SK-N-SH treated with all-trans-retinoic acid at 6 μM for 48 hours (cell line): ENCODE measurements around the gene ACE.

Experiments used
- ATAC-seq: fragments of 200-7000 bp; cut with Tn5 transposase; 3 replicates; pipeline ENCODE4 v1.9.1; 2020; ENCODE audit warnings: mild to moderate bottlenecking, moderate library complexity
- ARNTL ChIP-seq: fragments of 450-650 bp; formaldehyde crosslinking; IDR thresholded peaks from 2 replicates; pipeline ENCODE4 v1.5.0; 2020; ENCODE audit warnings: low read depth, mild to moderate bottlenecking, moderate library complexity, borderline replicate concordance
- BACH2 ChIP-seq: fragments of 250-450 bp; sonication (Bioruptor Pico); IDR thresholded peaks from 2 replicates; pipeline ENCODE4 v1.9.0; 2021; ENCODE audit warnings: mild to moderate bottlenecking, borderline replicate concordance
- CSDC2 ChIP-seq: fragments of 250-450 bp; sonication (Bioruptor Pico); IDR thresholded peaks from 2 replicates; pipeline ENCODE4 v1.5.0; 2020; ENCODE audit warnings: mild to moderate bottlenecking, moderate library complexity
- GLIS3 ChIP-seq: fragments of 250-450 bp; sonication (Bioruptor Pico); IDR thresholded peaks from 2 replicates; pipeline ENCODE4 v1.5.0; 2020; ENCODE audit warnings: mild to moderate bottlenecking, moderate library complexity
- ISL1 ChIP-seq: fragments of 250-450 bp; sonication (Bioruptor Pico); IDR thresholded peaks from 2 replicates; pipeline ENCODE4 v2.1.2; 2022; ENCODE audit warnings: mild to moderate bottlenecking, moderate library complexity
- OSR1 ChIP-seq: fragments of 250-450 bp; sonication (Bioruptor Pico); IDR thresholded peaks from 2 replicates; pipeline ENCODE4 v1.8.0; 2022; ENCODE audit warnings: moderate library complexity, mild to moderate bottlenecking, inconsistent platforms
- PPARA ChIP-seq: fragments of 250-450 bp; sonication (Bioruptor Pico); IDR thresholded peaks from 2 replicates; pipeline ENCODE4 v1.5.0; 2020; ENCODE audit warnings: mild to moderate bottlenecking, borderline replicate concordance
- RARB ChIP-seq: fragments of 250-450 bp; sonication (Bioruptor Pico); IDR thresholded peaks from 2 replicates; pipeline ENCODE4 v1.8.0; 2021; ENCODE audit warnings: mild to moderate bottlenecking, moderate library complexity
- SNAI2 ChIP-seq: fragments of 250-450 bp; sonication (Bioruptor Pico); IDR thresholded peaks from 2 replicates; pipeline ENCODE4 v1.5.0; 2020; ENCODE audit warnings: mild to moderate bottlenecking, moderate library complexity
- TCF4 ChIP-seq: fragments of 250-450 bp; sonication (Bioruptor Pico); IDR thresholded peaks from 2 replicates; pipeline ENCODE4 v1.8.0; 2021; ENCODE audit warnings: mild to moderate bottlenecking, moderate library complexity, borderline replicate concordance
- TOX ChIP-seq: fragments of 250-450 bp; sonication (Bioruptor Pico); IDR thresholded peaks from 2 replicates; pipeline ENCODE4 v1.8.0; 2021; ENCODE audit warnings: mild to moderate bottlenecking, moderate library complexity, borderline replicate concordance
- ZC3H10 ChIP-seq: fragments of 250-450 bp; sonication (Bioruptor Pico); IDR thresholded peaks from 2 replicates; pipeline ENCODE4 v1.5.1; 2021; ENCODE audit warnings: mild to moderate bottlenecking, moderate library complexity
- ZFP3 ChIP-seq: fragments of 250-450 bp; sonication (Bioruptor Pico); IDR thresholded peaks from 2 replicates; pipeline ENCODE4 v1.5.0; 2020; ENCODE audit warnings: mild to moderate bottlenecking, moderate library complexity
- ZFP30 ChIP-seq: fragments of 450-650 bp; formaldehyde crosslinking; IDR thresholded peaks from 2 replicates; pipeline ENCODE4 v1.5.0; 2022; ENCODE audit warnings: mild to moderate bottlenecking, moderate library complexity
- ZNF565 ChIP-seq: fragments of 450-650 bp; formaldehyde crosslinking; conservative IDR thresholded peaks from 2 replicates; pipeline ENCODE4 v1.5.0; 2020; ENCODE audit warnings: low read depth, mild to moderate bottlenecking, moderate library complexity
- ZNF70 ChIP-seq: fragments of 450-650 bp; formaldehyde crosslinking; IDR thresholded peaks from 2 replicates; pipeline ENCODE4 v1.5.0; 2020; ENCODE audit warnings: mild to moderate bottlenecking, moderate library complexity
- ZNF8 ChIP-seq: fragments of 450-650 bp; formaldehyde crosslinking; IDR thresholded peaks from 2 replicates; pipeline ENCODE4 v1.5.0; 2020; ENCODE audit warnings: mild to moderate bottlenecking, moderate library complexity
- TF ChIP-seq, protein P1 (sequence below): fragments of 250-450 bp; sonication (Bioruptor Pico); IDR thresholded peaks from 2 replicates; pipeline ENCODE4 v1.5.1; 2020; ENCODE audit warnings: low read depth, mild to moderate bottlenecking, moderate library complexity
- TF ChIP-seq, protein P2 (sequence below): fragments of 250-450 bp; sonication (Bioruptor Pico); IDR thresholded peaks from 2 replicates; pipeline ENCODE4 v1.8.0; 2020; ENCODE audit warnings: mild to moderate bottlenecking, moderate library complexity, borderline replicate concordance
- TF ChIP-seq, protein P3 (sequence below): fragments of 250-450 bp; sonication (Bioruptor Pico); IDR thresholded peaks from 2 replicates; pipeline ENCODE4 v1.5.1; 2021; ENCODE audit warnings: mild to moderate bottlenecking, moderate library complexity
- TF ChIP-seq, protein P4 (sequence below): fragments of 250-450 bp; sonication (Bioruptor Pico); IDR thresholded peaks from 2 replicates; pipeline ENCODE4 v1.5.0; 2020; ENCODE audit warnings: mild to moderate bottlenecking, moderate library complexity
- TF ChIP-seq, protein P5 (sequence below): fragments of 250-450 bp; sonication (Bioruptor Pico); IDR thresholded peaks from 2 replicates; pipeline ENCODE4 v1.8.0; 2021; ENCODE audit warnings: low read depth, mild to moderate bottlenecking, moderate library complexity, borderline replicate concordance

ACE gene

DNA sequence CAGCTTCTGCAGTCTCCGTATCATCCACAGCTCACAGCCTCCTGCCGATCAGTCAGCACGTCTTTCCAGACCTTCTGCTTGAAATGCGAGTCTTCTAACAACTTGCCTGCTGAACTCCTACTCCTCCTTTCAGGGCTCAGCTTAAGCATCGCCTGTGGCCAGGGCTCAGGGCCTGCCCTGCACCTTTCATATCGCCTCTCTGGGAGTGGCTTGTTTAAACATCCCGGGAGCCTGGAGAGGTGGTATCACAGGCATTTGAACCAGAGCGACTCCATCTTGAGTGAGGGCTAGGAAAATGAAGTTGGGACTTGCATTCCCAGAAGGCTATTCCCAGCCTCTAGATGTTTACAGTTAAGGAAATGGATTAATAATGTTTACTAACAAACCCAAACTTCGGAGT lies 16.8 kb upstream of the ACE start:
- ATAC-seq = no peak; the same call in 2 of the 3 replicates
- TF ChIP-seq ARNTL (no peak), PPARA (CRISPR knock-in tag) (no peak), TOX (CRISPR knock-in tag) (no peak), ZNF8 (CRISPR knock-in tag) (no peak), BACH2 (CRISPR knock-in tag) (no peak), ZFP30 (no peak), OSR1 (CRISPR knock-in tag) (peak; percentile 93), SNAI2 (peak; percentile 46; the same call in 1 of the 2 replicates), TCF4 (CRISPR knock-in tag) (no peak), ISL1 (CRISPR knock-in tag) (no peak), ZNF70 (CRISPR knock-in tag) (no peak), CSDC2 (CRISPR knock-in tag) (peak; percentile 92), ZFP3 (peak; percentile 89), ZNF565 (CRISPR knock-in tag) (no peak), RARB (CRISPR knock-in tag) (no peak)
- TF ChIP-seq, protein P1, sequence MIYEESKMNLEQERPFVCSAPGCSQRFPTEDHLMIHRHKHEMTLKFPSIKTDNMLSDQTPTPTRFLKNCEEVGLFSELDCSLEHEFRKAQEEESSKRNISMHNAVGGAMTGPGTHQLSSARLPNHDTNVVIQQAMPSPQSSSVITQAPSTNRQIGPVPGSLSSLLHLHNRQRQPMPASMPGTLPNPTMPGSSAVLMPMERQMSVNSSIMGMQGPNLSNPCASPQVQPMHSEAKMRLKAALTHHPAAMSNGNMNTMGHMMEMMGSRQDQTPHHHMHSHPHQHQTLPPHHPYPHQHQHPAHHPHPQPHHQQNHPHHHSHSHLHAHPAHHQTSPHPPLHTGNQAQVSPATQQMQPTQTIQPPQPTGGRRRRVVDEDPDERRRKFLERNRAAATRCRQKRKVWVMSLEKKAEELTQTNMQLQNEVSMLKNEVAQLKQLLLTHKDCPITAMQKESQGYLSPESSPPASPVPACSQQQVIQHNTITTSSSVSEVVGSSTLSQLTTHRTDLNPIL (CRISPR knock-in tag) = no peak
- TF ChIP-seq, protein P2, sequence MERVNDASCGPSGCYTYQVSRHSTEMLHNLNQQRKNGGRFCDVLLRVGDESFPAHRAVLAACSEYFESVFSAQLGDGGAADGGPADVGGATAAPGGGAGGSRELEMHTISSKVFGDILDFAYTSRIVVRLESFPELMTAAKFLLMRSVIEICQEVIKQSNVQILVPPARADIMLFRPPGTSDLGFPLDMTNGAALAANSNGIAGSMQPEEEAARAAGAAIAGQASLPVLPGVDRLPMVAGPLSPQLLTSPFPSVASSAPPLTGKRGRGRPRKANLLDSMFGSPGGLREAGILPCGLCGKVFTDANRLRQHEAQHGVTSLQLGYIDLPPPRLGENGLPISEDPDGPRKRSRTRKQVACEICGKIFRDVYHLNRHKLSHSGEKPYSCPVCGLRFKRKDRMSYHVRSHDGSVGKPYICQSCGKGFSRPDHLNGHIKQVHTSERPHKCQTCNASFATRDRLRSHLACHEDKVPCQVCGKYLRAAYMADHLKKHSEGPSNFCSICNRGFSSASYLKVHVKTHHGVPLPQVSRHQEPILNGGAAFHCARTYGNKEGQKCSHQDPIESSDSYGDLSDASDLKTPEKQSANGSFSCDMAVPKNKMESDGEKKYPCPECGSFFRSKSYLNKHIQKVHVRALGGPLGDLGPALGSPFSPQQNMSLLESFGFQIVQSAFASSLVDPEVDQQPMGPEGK (CRISPR knock-in tag) = no peak
- TF ChIP-seq, protein P3, sequence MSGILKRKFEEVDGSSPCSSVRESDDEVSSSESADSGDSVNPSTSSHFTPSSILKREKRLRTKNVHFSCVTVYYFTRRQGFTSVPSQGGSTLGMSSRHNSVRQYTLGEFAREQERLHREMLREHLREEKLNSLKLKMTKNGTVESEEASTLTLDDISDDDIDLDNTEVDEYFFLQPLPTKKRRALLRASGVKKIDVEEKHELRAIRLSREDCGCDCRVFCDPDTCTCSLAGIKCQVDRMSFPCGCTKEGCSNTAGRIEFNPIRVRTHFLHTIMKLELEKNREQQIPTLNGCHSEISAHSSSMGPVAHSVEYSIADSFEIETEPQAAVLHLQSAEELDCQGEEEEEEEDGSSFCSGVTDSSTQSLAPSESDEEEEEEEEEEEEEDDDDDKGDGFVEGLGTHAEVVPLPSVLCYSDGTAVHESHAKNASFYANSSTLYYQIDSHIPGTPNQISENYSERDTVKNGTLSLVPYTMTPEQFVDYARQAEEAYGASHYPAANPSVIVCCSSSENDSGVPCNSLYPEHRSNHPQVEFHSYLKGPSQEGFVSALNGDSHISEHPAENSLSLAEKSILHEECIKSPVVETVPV (CRISPR knock-in tag) = no peak
- TF ChIP-seq, protein P4, sequence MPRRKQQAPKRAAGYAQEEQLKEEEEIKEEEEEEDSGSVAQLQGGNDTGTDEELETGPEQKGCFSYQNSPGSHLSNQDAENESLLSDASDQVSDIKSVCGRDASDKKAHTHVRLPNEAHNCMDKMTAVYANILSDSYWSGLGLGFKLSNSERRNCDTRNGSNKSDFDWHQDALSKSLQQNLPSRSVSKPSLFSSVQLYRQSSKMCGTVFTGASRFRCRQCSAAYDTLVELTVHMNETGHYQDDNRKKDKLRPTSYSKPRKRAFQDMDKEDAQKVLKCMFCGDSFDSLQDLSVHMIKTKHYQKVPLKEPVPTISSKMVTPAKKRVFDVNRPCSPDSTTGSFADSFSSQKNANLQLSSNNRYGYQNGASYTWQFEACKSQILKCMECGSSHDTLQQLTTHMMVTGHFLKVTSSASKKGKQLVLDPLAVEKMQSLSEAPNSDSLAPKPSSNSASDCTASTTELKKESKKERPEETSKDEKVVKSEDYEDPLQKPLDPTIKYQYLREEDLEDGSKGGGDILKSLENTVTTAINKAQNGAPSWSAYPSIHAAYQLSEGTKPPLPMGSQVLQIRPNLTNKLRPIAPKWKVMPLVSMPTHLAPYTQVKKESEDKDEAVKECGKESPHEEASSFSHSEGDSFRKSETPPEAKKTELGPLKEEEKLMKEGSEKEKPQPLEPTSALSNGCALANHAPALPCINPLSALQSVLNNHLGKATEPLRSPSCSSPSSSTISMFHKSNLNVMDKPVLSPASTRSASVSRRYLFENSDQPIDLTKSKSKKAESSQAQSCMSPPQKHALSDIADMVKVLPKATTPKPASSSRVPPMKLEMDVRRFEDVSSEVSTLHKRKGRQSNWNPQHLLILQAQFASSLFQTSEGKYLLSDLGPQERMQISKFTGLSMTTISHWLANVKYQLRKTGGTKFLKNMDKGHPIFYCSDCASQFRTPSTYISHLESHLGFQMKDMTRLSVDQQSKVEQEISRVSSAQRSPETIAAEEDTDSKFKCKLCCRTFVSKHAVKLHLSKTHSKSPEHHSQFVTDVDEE (CRISPR knock-in tag) = peak; percentile 19; the same call in 1 of the 2 replicates
- TF ChIP-seq, all 23 proteins: peak for 5

DNA sequence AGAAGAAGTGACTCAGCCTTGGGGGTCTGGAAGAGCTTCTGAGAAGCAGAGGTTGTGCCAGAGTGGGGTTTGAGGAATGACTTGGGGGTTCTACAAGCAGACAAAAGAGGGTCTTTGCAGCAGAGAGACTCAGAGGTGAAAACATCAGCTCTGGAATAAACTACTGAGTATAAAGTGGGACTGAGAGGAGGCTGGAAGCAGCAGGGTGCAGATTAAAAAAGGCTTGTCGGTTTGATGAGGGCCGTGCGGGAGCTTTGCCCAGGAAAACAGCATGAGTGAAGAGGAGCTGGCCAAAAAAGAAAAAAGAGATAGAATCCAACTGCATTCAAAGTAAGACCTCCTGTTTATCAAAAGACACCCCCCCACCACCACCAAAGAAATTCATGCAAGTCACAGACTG lies 13.1 kb upstream of the ACE start:
- TF ChIP-seq TOX (CRISPR knock-in tag) (no peak), ZC3H10 (CRISPR knock-in tag) (no peak), TCF4 (CRISPR knock-in tag) (no peak), ARNTL (no peak), ZNF8 (CRISPR knock-in tag) (no peak), ZFP30 (no peak), RARB (CRISPR knock-in tag) (no peak), GLIS3 (no peak), OSR1 (CRISPR knock-in tag) (no peak), BACH2 (CRISPR knock-in tag) (no peak), PPARA (CRISPR knock-in tag) (no peak), ZNF70 (CRISPR knock-in tag) (no peak)
- TF ChIP-seq, protein P4 (CRISPR knock-in tag) = no peak
- TF ChIP-seq, protein P5, sequence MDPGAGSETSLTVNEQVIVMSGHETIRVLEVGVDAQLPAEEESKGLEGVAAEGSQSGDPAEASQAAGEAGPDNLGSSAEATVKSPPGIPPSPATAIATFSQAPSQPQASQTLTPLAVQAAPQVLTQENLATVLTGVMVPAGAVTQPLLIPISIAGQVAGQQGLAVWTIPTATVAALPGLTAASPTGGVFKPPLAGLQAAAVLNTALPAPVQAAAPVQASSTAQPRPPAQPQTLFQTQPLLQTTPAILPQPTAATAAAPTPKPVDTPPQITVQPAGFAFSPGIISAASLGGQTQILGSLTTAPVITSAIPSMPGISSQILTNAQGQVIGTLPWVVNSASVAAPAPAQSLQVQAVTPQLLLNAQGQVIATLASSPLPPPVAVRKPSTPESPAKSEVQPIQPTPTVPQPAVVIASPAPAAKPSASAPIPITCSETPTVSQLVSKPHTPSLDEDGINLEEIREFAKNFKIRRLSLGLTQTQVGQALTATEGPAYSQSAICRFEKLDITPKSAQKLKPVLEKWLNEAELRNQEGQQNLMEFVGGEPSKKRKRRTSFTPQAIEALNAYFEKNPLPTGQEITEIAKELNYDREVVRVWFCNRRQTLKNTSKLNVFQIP (CRISPR knock-in tag) = no peak
- ATAC-seq = no peak
